H9 (cell line): ENCODE results near the gene KICS2. TPM values are rescaled to one million over a fixed set of nuclear protein-coding genes. Genes with fewer than 3 reads are reported as not detected.
"Not testable (repeated sequence)": the region's sequence is repeated elsewhere in the genome, so short reads cannot be mapped to it uniquely, and the experiment has no call there.

Source experiments
- DNase-seq: peaks from one replicate; pipeline ENCODE4 v3.0.0-alpha.2; 2017
- H2AFZ ChIP-seq: one replicate; pipeline ENCODE4 v1.6.1; 2013; ENCODE audit warnings: mild to moderate bottlenecking, low read length, control low read depth, moderate library complexity
- H2AK5ac ChIP-seq: 2 replicates; pipeline ENCODE4 v1.6.1; 2013; ENCODE audit warnings: low read length, control low read depth, mixed read lengths; ENCODE audit not compliant: insufficient read length
- H2BK120ac ChIP-seq: one replicate; pipeline ENCODE4 v1.6.1; 2013; ENCODE audit warnings: low read depth, mild to moderate bottlenecking, low read length, control low read depth, inconsistent platforms; ENCODE audit not compliant: poor library complexity, severe bottlenecking
- H2BK12ac ChIP-seq: 2 replicates; pipeline ENCODE4 v1.6.1; 2013; ENCODE audit warnings: low read length, control low read depth, mixed read lengths, low read depth; ENCODE audit not compliant: insufficient read length
- H2BK15ac ChIP-seq: 2 replicates; pipeline ENCODE4 v1.6.1; 2013; ENCODE audit warnings: low read depth, low read length, control low read depth
- H2BK20ac ChIP-seq: one replicate; pipeline ENCODE4 v1.6.1; 2013; ENCODE audit warnings: low read depth, mild to moderate bottlenecking, low read length, control low read depth, inconsistent platforms; ENCODE audit not compliant: poor library complexity, severe bottlenecking
- H2BK5ac ChIP-seq: 2 replicates; pipeline ENCODE4 v1.6.1; 2013; ENCODE audit warnings: low read length, control low read depth, mixed read lengths; ENCODE audit not compliant: insufficient read length
- H3K14ac ChIP-seq: 2 replicates; pipeline ENCODE4 v1.6.1; 2013; ENCODE audit warnings: low read length, control low read depth; ENCODE audit not compliant: insufficient read depth
- H3K18ac ChIP-seq: 2 replicates; pipeline ENCODE4 v1.6.1; 2013; ENCODE audit warnings: low read depth, mild to moderate bottlenecking, mixed read lengths, low read length, control low read depth; ENCODE audit not compliant: insufficient read length
- H3K23ac ChIP-seq: 2 replicates; pipeline ENCODE4 v1.6.1; 2013; ENCODE audit warnings: low read length, control low read depth, mixed read lengths, low read depth; ENCODE audit not compliant: insufficient read length
- H3K23me2 ChIP-seq: 2 replicates; pipeline ENCODE4 v1.6.1; 2013; ENCODE audit warnings: low read depth, mild to moderate bottlenecking, mixed read lengths, low read length, control low read depth; ENCODE audit not compliant: insufficient read length, poor library complexity, severe bottlenecking
- H3K27ac ChIP-seq: 2 replicates; pipeline ENCODE4 v1.5.1; 2013; ENCODE audit warnings: low read length, control low read depth, mixed read lengths, low read depth; ENCODE audit not compliant: insufficient read length
- H3K27me3 ChIP-seq: 2 replicates; pipeline ENCODE4 v1.6.1; 2013; ENCODE audit warnings: low read length, control low read depth, inconsistent platforms; ENCODE audit not compliant: insufficient read depth
- H3K4ac ChIP-seq: 2 replicates; pipeline ENCODE4 v1.6.1; 2013; ENCODE audit warnings: low read depth, mild to moderate bottlenecking, control low read depth, inconsistent platforms, low read length, moderate library complexity
- H3K4me1 ChIP-seq: 2 replicates; pipeline ENCODE4 v1.6.1; 2013; ENCODE audit warnings: low read length, control low read depth, inconsistent platforms; ENCODE audit not compliant: insufficient read depth
- H3K4me2 ChIP-seq: 2 replicates; pipeline ENCODE4 v1.6.1; 2013; ENCODE audit warnings: low read length, control low read depth, mixed read lengths; ENCODE audit not compliant: insufficient read length, insufficient read depth
- H3K56ac ChIP-seq: 2 replicates; pipeline ENCODE4 v1.6.1; 2013; ENCODE audit warnings: low read depth, mild to moderate bottlenecking, mixed read lengths, low read length, control low read depth; ENCODE audit not compliant: insufficient read length
- H3K79me1 ChIP-seq: 2 replicates; pipeline ENCODE4 v1.6.1; 2013; ENCODE audit warnings: low read depth, mild to moderate bottlenecking, moderate library complexity, low read length, control low read depth, inconsistent platforms; ENCODE audit not compliant: insufficient read depth, poor library complexity, severe bottlenecking
- H3K79me2 ChIP-seq: 2 replicates; pipeline ENCODE4 v1.6.1; 2013; ENCODE audit warnings: low read length, control low read depth, inconsistent platforms; ENCODE audit not compliant: insufficient read depth
- H3K9ac ChIP-seq: 2 replicates; pipeline ENCODE4 v1.6.1; 2013; ENCODE audit warnings: low read length, control low read depth, mixed read lengths; ENCODE audit not compliant: insufficient read length; ENCODE audit errors: extremely low read depth
- H3K9me3 ChIP-seq: one replicate; pipeline ENCODE4 v1.6.1; 2013; ENCODE audit warnings: low read depth, low read length, inconsistent platforms; ENCODE audit not compliant: control insufficient read depth
- H3T11ph ChIP-seq: one replicate; pipeline ENCODE4 v1.6.1; 2013; ENCODE audit warnings: mild to moderate bottlenecking, low read length, control low read depth, inconsistent platforms
- H4K20me1 ChIP-seq: one replicate; pipeline ENCODE4 v1.6.1; 2013; ENCODE audit not compliant: control insufficient read depth, insufficient read length, insufficient read depth
- H4K5ac ChIP-seq: 2 replicates; pipeline ENCODE4 v1.6.1; 2013; ENCODE audit warnings: low read depth, mild to moderate bottlenecking, mixed read lengths, low read length, control low read depth; ENCODE audit not compliant: insufficient read length
- H4K8ac ChIP-seq: replicated peaks from 2 replicates; pipeline ENCODE4 v1.6.1; 2013; ENCODE audit warnings: low read length, control low read depth, mixed read lengths, low read depth; ENCODE audit not compliant: insufficient read length
- H4K91ac ChIP-seq: 2 replicates; pipeline ENCODE4 v1.6.1; 2013; ENCODE audit warnings: low read depth, mild to moderate bottlenecking, moderate library complexity, mixed read lengths, low read length, control low read depth; ENCODE audit not compliant: insufficient read length
- H3K27ac Mint-ChIP-seq, 3 experiments: 2 replicates in 2 of 3; 3 replicates in 1 of 3; pipeline ENCODE4 v1.8.0; 2020 to 2021; ENCODE audit warnings: mixed read lengths in 3 of 3, mild to moderate bottlenecking in 1 of 3, moderate library complexity in 1 of 3
- H3K27me3 Mint-ChIP-seq: 2 replicates; pipeline ENCODE4 v1.8.0; 2021; ENCODE audit warnings: low read depth, mild to moderate bottlenecking, moderate library complexity, mixed read lengths
- H3K36me3 Mint-ChIP-seq, 3 experiments: 2 replicates in 2 of 3; 3 replicates in 1 of 3; pipeline ENCODE4 v1.8.0; 2020 to 2021; ENCODE audit warnings: low read depth in 3 of 3, mixed read lengths in 3 of 3; ENCODE audit not compliant: insufficient read depth in 1 of 3
- H3K4me1 Mint-ChIP-seq, 2 experiments: 2 replicates each; pipeline ENCODE4 v1.8.0; 2020; ENCODE audit warnings: mixed read lengths in 2 of 2
- H3K4me3 Mint-ChIP-seq, 2 experiments: 2 replicates in 1 of 2; 3 replicates in 1 of 2; pipeline ENCODE4 v1.8.0; 2020 to 2021; ENCODE audit warnings: mild to moderate bottlenecking in 2 of 2, mixed read lengths in 2 of 2, moderate library complexity in 1 of 2
- H3K9me3 Mint-ChIP-seq, 2 experiments: 2 replicates in 1 of 2; 3 replicates in 1 of 2; pipeline ENCODE4 v1.8.0; 2020; ENCODE audit warnings: mild to moderate bottlenecking in 2 of 2, mixed read lengths in 2 of 2, moderate library complexity in 1 of 2
- CTCF ChIP-seq: fragments of 200-600 bp; sonication (generic); conservative IDR thresholded peaks from 3 replicates; pipeline ENCODE4 v1.8.0; 2021; ENCODE audit warnings: antibody characterized with exemption, mild to moderate bottlenecking
- WGBS: extraction: QIAGEN DNeasy Blood & Tissue Kit; methylation state at CpG from one replicate; pipeline ENCODE4 v1.1.7; 2013; ENCODE audit warnings: missing lambda C conversion rate, low lambda C conversion rate, mixed read lengths; ENCODE audit not compliant: insufficient read length; ENCODE audit errors: extremely low coverage; 5-methylcytosine and 5-hydroxymethylcytosine counted together
- total RNA-seq: library from RNA; stranded (reverse); gene quantifications from 2 replicates; pipeline ENCODE4 v1.2.1, GENCODE V29; 2021

Gene KICS2
- total RNA-seq, 1 experiment from 2014 or later = 7.3 TPM

- H3K4me3 Mint-ChIP-seq = no peak overlapping the region; a peak in 1 of 5 replicates
- Histone ChIP-seq H3K27ac (no peak overlapping the region), H3T11ph (no peak overlapping the region), H4K20me1 (no peaks in the 10 kb centered on the region), H3K14ac (no peak overlapping the region), H2BK12ac (no peak overlapping the region), H3K56ac (no peak overlapping the region), H3K23ac (no peak overlapping the region), H3K27me3 (no peaks in the 10 kb centered on the region), H3K4ac (no peak overlapping the region), H2AK5ac (no peak overlapping the region), H2BK5ac (no peak overlapping the region), H3K4me1 (peaks cover 3% of the 10 kb centered on the region), H3K23me2 (no peaks in the 10 kb centered on the region), H4K91ac (no peak overlapping the region), H2BK15ac (no peak overlapping the region), H3K4me2 (no peak overlapping the region), H4K8ac (no peak overlapping the region), H2BK120ac (no peak overlapping the region), H3K9me3 (no peaks in the 10 kb centered on the region), H3K79me2 (no peaks in the 10 kb centered on the region), H3K18ac (no peak overlapping the region), H4K5ac (no peak overlapping the region), H3K79me1 (no peaks in the 10 kb centered on the region), H3K9ac (no peak overlapping the region), H2AFZ (no peak overlapping the region), H2BK20ac (no peak overlapping the region)
- DNase-seq = no peak
- no CpG with 5 or more reads among the region's 5 CpGs for WGBS
- H3K27ac Mint-ChIP-seq = peak overlapping the region; percentile 3 to 63 (median 12); a peak in 3 of 7 replicates
- H3K36me3 Mint-ChIP-seq = no peaks in the 10 kb centered on the region; a peak in 4 of 7 replicates
- H3K27me3 Mint-ChIP-seq = no peaks in the 10 kb centered on the region
- H3K9me3 Mint-ChIP-seq = no peaks in the 10 kb centered on the region
- no peak for TF ChIP-seq CTCF
- peaks cover 28 to 31% of the 10 kb centered on the region in 2 experiments for H3K4me1 Mint-ChIP-seq
Measured at GRCh38 chr12:64218597-64218996, 3.5 kb downstream of the KICS2 start.

DNA sequence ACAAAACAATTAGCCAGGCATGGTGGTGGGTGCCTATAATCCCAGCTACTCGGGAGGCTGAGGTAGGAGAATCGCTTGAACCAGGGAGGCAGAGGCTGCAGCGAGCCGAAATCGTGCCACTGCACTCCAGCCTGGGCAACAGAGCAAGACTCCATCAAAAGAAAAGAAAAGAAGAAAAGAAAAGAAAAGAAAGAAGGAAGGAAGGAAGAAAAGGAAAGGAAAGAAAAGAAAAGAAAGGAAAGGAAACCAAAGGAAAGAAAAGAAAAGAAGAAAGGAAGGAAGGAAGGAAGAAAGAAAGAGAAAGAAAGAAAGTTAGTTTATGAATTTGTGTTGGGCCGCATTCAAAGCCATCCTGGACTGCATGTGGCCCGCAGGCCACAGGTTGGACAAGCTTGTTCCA lies 4.5 kb downstream of the KICS2 start:
- not testable (repeated sequence) for H2BK15ac ChIP-seq, H3K79me2 ChIP-seq, H3K23me2 ChIP-seq, H3K4me3 Mint-ChIP-seq, H3K23ac ChIP-seq, H3K27me3 Mint-ChIP-seq, H2AFZ ChIP-seq, H3K27ac Mint-ChIP-seq, H2BK20ac ChIP-seq, H3K9me3 Mint-ChIP-seq, H3K9me3 ChIP-seq, H3K4ac ChIP-seq, H3K36me3 Mint-ChIP-seq, H3K14ac ChIP-seq, H4K5ac ChIP-seq, H2BK5ac ChIP-seq, H4K8ac ChIP-seq, H2AK5ac ChIP-seq, H3T11ph ChIP-seq, H3K4me2 ChIP-seq, H3K56ac ChIP-seq, H3K18ac ChIP-seq, DNase-seq, H2BK12ac ChIP-seq, H3K79me1 ChIP-seq, H2BK120ac ChIP-seq, H3K27me3 ChIP-seq, H4K91ac ChIP-seq, H3K4me1 ChIP-seq, H3K27ac ChIP-seq, H3K9ac ChIP-seq, H4K20me1 ChIP-seq
- no CpG with 5 or more reads among the region's 7 CpGs for WGBS
- H3K4me1 Mint-ChIP-seq = peaks cover 28 to 30% of the 10 kb centered on the region in 2 experiments
